NCI-H1092 (cell line): ENCODE data around the gene MDP1.
A peak's percentile ranks its signal among the peaks of the same experiment; 100 is the strongest.

Source experiments
- DNase-seq: peaks from one replicate; lab custom pipeline; 2025; lab: John Stamatoyannopoulos, UW

Gene MDP1

DNA sequence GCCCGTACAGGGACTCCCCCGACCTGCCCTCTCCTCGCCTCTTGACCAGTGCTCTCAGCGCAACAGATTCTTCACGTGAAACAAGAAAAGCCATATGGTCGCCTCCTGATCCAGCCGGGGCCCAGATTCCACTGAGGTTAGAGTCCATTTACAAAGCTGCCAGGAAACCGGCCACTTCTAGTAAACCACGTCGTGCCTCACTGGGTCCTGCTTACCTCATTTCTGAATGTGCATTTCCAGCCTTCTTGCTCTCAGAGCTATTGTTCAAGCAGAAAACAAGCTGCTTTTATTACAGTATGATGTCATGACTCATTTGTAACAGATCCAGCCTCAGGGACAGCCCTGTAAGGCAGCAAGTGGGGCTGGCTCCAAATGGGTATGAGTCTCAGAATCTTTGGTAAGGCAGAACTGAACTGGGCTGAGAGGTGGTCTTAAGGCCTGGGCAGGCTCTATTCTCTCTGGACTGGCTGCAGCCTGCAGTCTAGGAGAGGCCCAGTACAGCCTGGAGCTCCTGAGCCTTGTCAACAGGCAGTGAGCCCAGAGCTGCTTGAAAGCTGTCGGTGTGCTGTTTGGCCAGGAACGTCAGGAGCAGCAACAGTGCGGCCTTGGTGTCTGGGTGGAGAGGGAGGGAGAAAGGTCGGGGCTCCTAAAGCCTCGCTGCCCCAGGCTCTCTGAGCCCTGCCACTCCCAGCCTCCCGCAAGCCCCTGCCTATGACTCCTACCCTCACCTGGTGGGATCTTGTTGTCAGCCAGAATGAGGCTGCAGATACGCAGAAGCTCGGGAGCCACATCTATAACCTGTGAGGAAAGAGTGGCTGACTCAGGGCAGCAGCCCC is 35.7 kb downstream of the MDP1 start:
- DNase-seq = no peak

DNA sequence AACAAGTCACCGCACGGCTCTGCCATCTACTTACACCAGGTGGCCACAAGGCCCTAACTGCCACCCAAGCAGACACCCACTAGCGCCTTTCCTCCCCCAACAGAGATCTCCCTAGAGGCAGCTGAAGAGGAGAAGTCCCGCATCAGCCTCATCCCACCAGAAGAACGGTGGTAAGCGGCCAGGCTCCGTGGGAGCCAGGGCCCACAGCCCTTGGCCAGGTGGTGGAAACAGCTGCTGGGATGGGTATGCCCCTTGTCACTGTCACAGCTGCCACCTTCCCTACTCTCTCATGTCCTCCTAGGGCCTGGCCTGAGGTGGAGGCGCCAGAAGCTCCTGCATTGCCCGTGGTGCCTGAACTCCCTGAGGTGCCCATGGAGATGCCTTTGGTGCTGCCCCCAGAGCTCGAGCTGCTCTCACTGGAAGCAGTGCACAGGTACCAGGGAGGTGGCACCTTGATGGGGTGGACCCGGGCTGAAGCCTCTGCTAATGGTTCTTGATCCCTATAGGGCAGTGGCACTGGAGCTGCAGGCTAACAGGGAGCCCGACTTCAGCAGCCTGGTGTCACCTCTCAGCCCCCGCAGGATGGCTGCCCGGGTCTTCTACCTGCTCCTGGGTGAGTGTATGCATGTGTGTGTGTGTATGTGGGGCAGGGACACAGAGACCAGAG is 36.4 kb downstream of the MDP1 start:
- no peak for DNase-seq

DNA sequence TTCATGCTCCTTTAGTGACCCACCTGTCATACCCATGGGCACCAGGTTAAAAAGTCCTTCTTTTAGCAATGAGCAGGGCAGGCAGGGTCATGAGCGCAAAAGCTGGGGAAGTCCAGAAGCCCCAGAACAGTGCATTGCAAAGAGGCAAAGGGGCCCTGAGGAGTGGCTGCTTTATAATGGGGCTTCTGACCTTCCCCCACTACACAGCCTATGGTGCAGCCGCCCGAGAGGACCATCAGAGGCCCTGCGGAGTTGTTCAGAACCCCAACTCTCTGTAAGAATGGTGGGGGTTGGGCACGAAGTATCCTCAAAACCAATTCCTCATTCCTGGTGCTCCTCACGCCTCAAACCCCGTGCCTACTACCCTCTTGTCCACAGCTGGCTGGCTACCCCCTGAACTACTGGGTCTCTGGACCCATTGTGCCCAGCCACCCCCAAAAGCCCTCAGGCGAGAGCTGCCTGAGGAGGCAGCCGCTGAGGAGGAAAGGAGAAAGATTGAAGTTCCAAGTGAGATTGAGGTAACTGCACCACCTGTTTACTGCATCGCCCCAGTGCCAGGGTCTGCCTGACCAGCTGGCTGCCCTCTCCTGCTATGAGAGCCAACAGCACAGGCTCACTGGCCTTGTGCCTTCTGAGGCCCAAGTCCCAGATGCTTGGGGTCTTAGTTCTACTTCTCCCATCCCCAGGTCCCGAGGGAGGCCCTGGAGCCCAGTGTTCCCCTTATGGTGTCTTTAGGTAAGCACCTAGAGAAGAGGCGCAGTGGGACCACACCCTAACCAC is 37.3 kb downstream of the MDP1 start:
- DNase-seq = no peak

DNA sequence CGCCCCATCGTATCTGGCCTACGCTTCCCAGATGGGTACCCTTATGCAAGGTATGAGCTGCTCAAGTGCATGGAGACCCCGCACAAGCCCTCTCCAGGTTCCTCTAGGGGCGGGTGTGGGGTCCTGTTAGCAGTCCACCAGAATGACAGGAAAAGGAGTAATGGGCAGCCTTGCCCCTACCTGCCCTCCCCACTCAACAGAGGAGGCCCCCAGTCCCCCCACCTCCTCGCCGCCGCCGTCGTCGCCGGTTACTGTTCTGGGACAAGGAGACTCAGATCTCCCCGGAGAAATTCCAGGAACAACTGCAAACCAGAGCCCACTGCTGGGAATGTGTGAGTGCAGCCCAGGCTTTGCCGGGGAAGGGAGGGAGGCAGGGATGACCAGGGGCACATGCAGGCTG is 38.0 kb downstream of the MDP1 start:
- DNase-seq = no peak

DNA sequence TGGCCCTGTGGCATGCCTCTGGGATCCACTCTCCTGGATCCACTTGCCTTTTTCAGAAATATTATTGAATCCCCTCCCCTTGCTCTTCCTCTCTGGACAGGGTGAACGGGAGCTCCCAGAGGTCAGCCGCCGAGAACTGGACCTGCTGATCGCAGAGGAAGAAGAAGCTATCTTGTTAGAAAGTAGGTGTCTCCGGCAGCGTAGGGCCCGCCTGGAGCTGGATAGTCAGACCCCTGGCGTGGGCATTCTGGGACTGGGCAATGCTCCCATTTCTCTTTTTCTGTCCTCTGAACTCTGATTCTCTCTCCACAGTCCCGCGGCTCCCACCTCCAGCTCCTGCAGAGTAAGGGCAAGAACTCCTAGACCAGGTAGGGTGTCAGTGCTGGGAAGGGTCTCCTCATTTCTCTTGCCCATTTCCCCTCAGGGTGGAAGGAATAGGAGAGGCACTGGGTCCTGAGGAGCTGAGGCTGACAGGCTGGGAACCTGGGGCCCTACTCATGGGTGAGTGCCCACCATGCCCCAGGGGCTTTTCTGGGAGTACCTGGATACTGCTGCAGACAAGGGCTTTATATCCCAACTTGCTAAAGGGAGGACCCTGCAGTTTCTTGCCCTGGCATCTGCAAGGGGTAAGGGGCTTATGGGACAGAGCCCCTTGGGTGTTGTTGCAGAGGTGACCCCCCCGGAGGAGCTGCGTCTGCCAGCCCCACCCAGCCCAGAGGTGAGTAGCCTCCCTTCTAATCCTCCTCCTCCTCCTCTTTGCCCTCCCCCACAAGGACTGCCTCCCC is 38.6 kb downstream of the MDP1 start:
- DNase-seq = no peak

DNA sequence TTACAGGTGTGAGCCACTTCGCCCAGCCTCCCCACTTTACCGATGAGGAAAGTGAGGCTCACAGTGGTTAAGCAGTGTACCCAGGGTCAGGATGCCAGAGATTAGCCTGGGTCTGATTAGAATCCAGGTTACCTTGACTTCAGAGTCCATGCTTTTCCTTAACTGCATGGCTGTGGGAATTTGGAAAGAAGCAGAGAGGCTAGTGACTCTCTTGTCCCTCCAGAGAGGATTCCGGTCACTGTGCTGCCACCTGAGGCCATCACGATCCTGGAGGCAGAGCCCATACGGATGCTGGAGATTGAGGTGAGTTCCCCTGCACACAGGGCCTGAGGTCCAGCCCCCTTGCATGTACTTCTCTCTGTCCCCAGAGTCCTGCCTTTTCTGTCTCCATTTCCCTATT is 39.3 kb downstream of the MDP1 start:
- DNase-seq = no peak

DNA sequence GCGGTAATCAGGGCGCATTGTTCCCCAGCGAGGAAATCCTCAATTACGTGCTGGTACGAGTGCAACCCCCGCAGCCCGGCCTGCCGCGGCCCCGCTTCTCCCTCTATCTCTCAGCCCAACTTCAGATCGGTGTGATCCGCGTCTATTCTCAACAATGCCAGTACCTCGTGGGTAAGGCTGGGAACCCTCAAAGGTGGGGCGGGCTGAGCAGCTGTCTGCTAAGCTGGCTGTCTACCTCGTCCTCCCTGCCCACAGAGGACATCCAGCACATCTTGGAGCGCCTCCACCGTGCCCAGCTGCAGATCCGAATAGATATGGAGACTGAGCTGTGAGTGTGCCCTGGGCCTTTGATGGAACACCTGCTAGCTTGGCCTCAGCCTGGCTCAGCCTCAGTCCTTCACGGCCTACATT is 43.0 kb downstream of the MDP1 start:
- no peak for DNase-seq

DNA sequence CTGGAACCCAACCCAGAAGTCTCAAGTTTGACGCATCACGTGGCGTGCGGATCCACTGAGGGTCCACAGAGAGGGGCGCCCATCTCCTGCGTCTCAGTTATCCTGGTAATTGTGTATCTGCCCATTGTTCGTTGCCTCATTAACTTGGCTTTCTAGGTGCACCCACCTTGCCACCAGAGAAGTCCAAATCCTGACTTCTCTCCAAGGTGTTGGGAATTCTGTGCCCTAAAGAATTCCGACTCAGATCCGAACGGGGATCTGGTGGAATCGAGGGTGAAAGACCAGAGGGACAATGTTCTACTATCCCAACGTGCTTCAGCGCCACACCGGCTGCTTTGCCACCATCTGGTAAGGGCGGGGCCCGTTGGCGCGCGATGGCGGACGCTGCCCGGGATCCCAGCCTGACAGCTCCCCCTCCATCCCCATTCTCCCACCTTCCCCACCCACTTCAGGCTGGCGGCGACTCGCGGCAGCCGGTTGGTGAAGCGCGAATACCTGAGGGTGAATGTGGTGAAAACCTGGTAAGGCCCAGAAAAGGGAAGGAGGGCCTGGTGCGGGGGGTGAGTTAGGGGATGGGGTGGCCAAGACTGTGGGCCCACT is 43.5 kb downstream of the MDP1 start:
- no peak for DNase-seq

DNA sequence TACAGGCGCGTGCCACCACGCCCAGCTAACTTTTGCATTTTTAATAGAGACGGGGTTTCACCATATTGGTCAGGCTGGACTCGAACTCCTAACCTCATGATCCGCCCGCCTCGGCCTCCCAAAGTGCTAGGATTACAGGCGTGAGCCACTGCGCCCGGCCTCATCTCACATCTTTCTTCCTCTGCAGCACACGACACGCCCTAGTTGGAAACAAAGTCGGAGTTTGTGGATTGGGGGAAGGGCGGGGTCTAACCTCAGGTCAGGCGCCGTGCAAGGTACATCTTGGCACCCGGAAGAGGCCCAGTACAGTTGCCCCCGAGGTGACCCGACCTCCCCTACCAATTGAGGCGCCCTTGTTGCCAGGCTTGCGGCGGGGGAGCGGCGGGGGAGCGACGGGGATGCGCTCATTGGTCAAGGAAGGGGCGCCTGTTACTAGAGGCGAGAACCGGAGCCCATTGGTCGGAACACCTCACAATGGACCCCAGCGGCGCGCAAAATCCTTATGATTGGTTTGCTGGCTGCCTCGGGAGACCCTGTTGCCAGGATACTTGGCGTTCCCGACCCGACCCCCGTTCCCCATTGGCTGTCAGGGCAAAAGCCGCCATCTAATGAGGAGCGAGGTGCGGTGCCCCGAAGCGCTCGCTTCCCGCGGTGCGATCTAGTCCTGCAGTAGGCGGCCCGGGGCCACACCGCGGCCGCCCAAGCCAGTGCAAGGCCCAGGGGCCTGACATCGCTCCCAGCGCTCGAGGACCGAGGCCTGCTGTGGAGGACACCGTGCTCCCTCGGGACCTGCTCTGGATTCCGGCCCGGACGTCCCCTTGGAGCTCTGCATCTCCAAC is 44.2 kb downstream of the MDP1 start, which contains the start of gene REC8:
Gene REC8 (plus strand): TSS at position 659 of the 839 bp plus-strand sequence. CDS start 473 bp downstream, outside the sequence.
- DNase-seq = peak; percentile 95

DNA sequence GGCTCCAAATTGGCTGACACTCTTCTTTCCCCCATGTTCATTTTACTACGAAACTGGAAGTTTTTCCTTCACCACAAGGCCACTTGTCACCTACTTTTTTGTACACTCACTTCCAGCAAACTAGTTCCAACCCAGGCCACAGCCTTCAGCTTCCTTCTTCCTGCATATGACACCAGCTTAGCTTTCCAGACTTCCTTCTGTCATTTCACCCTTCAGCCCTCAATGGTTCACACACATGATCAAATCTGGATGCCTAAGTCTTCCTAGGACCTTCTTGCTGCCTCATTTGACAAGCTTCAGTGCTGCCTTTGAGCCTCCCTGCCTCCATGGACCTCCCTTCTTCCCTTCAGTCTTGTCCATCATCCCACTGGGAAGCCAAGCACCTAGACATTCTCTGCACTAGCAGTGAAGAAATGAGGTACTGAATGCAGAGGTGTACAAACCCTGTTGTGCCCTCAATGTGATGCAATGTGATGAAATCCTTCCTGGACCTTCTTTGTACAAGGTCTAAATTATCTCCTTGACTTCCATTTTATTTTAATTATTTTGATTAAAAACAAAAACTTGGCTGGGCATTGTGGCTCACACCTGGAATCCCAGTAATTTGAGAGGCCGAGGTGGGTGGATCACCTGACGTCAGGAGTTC is 48.3 kb downstream of the MDP1 start:
- DNase-seq = no peak

DNA sequence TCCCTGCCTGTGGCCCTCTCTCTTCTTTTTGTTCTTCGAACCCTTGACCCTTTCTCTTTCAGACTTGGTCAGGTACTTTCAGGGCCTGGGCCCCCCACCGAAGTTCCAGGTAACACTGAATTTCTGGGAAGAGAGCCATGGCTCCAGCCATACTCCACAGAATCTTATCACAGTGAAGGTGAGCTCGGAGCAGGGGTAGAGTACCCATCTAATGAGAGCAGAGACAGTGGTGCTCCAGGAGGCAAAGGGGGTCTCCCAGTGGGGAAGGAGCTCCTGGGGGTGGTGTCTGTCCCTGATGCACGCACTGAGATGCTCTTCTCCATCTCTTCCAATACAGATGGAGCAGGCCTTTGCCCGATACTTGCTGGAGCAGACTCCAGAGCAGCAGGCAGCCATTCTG is 50.1 kb downstream of the MDP1 start:
- no peak for DNase-seq

DNA sequence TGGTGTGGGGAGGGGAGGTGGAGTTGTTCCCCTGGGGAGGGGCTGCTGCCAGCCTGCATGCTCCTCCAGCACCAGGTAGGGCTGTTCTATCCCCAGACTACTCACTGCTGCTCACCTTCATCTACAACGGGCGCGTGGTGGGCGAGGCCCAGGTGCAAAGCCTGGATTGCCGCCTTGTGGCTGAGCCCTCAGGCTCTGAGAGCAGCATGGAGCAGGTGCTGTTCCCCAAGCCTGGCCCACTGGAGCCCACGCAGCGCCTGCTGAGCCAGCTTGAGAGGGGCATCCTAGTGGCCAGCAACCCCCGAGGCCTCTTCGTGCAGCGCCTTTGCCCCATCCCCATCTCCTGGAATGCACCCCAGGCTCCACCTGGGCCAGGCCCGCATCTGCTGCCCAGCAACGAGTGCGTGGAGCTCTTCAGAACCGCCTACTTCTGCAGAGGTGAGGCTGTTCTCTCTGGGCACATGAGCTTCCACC is 51.3 kb downstream of the MDP1 start:
- no peak for DNase-seq
